Measurements from ENCODE around the gene CD200R1. TPM values are rescaled to one million over a fixed set of nuclear protein-coding genes. Genes with fewer than 3 reads are reported as not detected.

CD200R1 gene
- total RNA-seq, 1 donor from 2014 or later, result 18.6 TPM

DNA sequence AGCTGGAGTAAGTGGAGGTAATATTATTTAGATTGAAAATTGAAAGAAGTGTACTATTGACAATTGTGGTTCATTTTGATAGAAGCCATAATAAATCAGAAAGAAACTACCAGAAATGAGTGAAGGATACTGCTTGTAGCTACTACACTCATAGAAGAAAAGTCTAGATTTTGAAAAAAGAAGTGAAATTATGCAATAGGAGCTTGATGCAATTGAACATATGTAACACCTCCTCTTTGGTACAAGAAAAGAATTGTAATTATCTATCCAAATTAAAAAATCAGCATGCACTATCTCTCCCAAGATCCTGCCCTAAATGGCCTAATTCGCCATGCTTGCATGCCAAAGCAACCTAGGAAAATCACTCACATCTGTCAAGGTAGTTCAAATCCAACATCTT is 77.1 kb downstream of the CD200R1 start:
- intact Hi-C loops (cut with micrococcal nuclease), result no loop called here

DNA sequence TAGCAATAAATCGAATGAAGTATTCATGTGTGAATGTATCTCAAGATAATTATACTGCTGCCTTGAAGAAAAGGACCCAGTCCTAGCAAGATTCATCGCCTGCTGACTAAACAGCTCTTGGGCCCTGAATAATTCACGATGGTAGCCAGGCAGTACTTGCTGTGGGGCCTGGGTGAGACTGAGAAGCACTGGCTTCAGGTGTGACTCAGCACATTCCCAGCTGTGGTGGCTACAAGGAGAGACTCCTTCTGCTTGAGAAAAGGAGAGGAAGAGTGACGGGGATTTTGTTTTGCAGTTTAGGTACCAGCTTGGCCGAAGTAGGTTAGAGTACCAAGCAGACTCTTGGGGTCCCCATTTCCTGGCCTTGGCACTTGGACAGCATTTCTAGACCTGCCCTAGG is 80.6 kb downstream of the CD200R1 start:
- intact Hi-C loops (cut with micrococcal nuclease), result no loop called here

DNA sequence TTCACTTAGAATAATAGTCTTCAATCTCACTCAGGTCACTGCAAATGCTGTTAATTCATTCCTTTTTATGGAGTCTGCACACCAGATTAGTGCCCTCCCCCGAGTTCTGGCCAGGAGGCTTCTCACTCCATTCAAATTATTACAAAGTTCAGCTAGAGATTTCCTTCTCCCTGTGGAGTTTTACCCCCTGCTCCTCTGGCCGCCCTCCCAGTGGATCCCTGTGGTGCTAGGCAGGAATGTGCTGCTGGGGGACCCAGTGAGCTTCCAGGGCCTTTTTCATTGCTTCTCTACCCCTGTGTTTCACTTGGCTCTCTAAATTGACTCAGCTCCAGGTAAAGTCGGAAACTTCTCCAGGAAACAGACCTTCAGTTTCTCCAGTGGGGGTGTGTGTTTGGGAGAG is 85.5 kb downstream of the CD200R1 start:
- intact Hi-C loops (cut with micrococcal nuclease), result no loop called here

DNA sequence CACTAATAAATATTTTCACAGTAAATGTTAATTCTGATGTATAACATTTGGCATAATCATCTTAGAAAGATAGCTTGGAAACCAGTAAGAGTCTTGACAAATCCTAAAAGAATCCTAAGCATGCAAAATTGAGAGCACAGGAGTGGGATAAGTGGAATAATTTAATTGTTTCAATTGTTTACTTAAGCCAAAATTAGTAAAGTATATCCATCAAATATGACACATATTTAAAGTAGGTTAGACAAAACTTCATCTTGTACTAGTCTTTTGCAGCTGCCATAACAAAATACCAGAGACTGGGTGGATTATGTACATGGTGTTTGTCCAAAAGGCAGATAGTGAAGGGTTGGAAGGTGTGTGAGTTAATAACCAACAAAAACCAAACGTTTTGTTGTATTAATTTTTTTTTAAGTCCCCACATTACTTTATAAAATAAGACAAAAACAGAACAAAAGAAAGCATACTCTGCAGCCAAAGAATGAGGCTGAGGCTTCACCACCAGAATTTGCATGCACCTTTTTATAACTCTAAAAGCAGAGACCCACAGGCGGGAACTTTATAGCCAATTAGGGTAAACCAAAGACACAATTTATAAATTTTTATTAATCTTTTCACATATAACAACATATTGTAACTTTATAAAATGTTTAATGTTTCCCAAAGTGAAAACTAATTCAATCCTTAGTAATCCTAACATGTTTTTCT is 86.4 kb downstream of the CD200R1 start:
- intact Hi-C loops (cut with micrococcal nuclease), result no loop called here

DNA sequence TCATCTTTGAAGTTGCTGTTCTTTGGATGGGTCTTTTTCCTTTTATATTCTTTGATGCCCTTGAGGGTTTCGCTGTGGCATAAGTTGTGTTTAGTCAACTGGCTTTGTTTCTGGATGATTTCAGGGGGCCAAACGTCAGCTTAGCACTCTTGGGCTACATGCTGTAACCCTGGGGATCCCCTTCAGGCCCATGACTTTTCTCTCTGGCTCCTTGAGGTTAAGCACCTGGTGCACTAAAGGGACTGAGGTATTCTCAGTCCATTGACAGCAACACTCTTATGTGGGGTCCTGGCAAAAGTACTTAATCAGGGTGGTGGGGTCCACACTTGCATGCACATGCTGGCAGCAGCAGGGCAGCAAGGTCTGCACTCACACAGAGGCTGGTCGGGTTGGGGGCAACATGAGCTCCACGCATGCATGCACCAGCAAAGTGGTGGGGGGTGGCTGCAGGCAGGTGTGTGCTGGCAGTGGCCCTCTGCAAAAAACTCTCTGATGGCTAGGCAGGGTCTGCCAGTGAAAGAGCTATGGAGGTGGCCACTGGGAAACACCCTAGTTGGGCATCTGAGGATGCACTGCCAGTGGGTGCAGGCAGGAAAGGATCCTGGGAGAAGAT is 90.1 kb downstream of the CD200R1 start:
- intact Hi-C loops (cut with micrococcal nuclease), result no loop called here

DNA sequence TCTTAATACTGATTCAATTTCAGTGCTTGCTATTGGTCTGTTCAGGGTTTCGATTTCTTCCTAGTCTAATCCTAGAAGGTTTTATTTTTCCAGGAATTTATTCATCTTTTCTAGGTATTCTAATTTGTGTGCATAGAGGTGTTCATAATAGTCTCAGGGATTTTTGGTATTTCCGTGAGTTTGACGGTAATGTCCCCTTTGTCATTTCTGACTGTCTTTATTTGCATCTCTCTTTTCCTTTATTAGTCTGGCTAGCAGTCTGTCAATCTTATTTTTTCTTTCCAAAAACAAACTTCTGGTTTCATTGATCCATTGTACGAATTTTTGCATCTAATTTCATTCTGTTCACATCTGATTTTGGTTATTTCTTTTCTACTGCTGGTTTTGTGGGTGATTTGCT is 93.0 kb downstream of the CD200R1 start:
- intact Hi-C loops (cut with micrococcal nuclease), result no loop called here

DNA sequence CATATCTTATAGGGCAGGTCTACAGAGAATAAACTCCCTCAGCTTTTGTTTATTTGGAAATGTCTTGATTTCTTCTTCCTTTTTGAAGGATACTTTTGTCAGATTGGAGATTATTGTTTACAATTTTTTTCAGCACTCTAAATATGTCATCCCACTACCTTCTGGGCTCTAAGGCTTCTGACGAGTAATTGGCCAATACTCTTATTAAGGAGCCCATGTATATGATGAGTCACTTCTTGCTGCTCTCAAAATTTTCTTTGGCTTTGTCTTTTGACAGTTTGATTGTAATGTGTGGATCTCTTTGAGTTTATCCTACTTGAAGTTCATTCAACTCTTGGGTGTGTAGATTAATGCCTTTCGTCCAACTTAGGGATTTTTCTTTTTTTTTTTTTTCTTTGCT is 99.3 kb downstream of the CD200R1 start:
- intact Hi-C loops (cut with micrococcal nuclease), result no loop called here

DNA sequence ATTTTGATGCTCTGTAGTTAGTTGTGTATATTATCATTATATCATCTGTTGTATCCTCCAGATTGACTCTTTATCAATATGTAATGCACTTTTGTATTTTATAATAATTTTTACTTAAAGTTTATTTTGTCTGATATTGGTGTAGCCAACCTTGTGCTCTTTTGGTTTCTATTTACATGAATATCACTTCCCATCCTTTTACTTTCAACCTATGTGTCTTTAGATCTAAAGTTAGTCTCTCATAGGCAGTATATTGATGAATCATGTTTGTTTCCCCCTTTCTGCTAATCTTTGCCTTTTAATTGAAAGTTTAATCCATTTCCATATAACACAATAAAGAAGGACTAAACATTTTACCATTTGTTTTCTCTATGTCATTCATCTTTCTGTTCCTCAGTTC is 100.2 kb downstream of the CD200R1 start:
- intact Hi-C loops (cut with micrococcal nuclease), result no loop called here

DNA sequence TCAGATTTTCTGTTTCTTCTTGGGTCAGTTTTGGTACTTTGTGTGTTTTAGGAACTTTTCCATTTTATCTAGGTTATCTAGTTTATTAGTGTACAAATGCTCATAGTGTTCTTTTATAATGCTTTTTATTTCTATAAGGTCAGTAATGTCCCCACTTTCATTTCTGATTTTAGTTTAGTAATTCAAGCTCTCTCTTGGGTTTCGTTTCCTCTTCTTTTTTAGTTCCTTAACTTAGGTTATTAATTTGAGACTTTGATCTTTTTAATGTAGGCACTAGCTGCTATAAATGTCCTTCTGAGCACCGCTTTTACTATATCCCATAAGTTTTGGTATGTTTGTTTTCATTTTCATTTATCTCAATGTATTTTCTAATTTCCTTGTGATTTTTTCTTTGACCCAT is 101.3 kb downstream of the CD200R1 start:
- intact Hi-C loops (cut with micrococcal nuclease), result no loop called here

DNA sequence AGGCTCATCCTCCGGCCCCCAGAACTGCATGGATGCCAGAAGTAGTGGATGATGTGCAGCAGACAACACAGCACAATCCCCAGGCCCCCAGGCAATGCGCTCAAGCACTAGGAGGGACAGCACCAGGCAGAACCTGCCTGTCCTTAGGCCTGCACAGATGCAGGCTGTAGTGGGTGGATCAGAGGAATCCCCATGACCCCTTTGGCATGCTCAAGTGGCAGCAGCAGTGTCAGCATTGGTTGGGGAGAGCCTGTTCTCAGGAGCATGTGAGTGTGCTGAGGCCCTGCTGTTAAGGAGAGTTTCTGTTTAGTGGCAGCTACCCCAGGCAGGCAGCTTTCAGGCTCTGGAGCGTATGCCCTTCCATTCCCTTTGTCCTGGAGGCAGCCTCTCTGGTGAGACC is 103.2 kb downstream of the CD200R1 start:
- intact Hi-C loops (cut with micrococcal nuclease), result no loop called here

Other genes starting within 250 kb of the CD200R1 start
- gene CD200R1L, start 128.2 kb downstream of the CD200R1 start, total RNA-seq, result not detected in 2 replicates
- gene GTPBP8, start 15.9 kb upstream of the CD200R1 start, total RNA-seq, result 26.6 and 30.9 TPM in 2 replicates
- gene BOC, start 236.5 kb upstream of the CD200R1 start, total RNA-seq, result 0.37 and 0.54 TPM in 2 replicates